ENCODE measurements around the gene CHST11.
"Not testable (repeated sequence)": the region's sequence is repeated elsewhere in the genome, so short reads cannot be mapped to it uniquely, and the experiment has no call there.

Gene CHST11

GRCh38 chr12:104567832-104568486 is 111.2 kb downstream of the CHST11 start:
- no peak for DNase-seq

DNA sequence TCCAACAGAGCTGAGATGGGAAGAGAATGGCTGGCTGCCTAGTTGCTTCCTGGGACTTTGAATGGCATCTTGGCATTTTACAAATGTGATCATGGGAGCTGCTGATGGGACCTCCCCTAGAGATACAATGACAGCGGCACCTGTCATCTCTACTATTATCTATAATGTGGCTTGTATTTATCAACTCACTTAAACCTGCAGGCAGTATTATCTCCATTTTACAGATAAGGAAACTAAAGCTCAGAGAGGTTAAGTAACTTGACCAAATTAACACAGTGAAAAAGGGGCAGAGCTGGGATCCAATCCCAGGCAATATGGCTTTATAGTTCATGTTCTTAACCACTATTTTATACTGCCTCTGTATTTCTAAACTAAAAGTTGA is 111.7 kb downstream of the CHST11 start:
- DNase-seq = no peak

DNA sequence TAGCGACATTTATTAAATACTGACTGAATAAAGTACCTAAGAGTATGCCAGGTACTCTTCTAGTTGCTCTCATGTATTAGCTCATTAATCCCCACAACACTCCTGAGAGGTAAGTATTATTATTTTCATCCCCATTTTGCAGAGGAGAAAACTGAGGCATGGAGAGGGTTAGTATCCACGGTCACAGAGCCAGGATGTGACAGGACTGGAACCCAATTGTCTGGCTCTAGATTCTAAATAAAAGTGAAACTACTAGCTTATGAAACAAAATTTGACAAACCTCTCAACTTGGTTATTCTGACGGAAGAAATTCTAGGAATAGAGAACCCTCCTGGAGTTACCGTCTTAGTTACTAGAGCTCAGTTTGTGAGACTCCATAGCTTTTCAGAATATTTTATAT is 112.2 kb downstream of the CHST11 start:
- DNase-seq = no peak

DNA sequence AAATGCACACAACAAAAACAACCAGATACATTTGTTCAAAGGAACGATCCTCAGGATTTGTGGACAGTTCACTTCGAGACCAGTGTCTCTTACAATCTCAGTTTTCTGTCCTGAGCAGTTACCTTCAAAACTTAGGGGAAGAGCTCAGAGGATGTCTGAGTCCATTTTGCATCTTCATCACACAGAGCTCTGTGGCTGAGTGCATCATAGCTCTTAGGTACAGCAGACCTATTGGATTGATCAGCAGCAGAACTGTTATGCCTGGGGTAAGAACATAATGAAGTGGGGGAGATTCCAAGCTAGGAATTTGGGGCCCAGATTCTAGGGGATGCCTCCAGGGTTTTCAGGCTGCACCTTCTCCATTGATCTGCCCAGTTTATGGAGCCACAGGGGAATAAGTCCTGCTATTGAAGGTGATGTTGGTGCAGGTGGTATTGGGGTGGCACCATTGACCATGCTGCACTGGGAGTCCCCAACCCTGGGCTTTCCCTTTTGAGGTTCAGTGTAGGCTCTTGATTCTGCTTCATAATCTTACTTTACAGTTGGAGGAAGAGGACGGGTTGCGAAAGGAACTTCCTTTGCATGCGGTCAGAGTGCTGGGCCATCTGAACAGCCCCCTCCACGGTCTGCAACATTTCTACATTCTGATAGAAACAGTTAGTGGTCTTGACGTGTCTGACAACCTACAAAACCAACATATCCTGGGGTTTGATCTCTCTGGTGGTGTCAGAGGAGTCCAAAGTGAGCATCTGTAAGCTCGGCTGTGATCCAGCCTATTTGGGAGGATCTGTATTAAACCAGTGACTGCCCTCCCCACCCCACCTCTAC is 112.8 kb downstream of the CHST11 start:
- DNase-seq = peak; percentile 84 to 85

DNA sequence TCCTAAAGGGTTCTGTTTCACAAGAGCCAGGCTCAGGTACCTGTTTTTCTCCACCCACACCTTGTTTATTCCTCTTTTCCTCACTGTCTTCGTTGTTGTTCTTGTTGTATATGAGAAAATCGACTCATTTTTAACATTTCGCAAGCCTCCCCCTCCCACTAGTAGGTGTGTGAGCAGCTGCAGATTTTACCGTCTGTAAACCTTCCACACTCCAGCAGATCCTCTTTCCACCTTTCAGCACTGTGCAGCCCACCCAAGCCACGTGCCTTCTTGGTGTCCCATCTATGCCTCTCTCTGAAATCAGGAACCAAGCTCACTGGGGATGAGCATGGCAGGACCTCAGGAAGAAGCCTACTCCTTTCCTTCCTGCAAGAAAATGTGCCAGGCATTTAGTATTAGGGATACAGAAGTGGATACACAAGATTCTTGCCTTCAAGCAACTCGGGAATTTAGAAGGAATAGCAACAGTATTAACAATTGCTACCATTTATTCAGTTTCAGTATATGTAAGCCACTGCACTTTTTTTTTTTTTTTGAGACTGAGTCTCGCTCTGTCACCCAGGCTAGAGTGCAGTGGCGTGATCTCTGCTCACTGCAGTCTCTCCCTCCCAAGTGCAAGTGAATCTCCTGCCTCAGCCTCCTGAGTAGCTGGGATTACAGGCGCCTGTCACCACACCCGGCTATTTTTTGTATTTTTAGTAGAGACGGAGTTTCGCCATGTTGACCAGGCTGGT is 113.6 kb downstream of the CHST11 start:
- peak; percentile 24 to 42 for DNase-seq

DNA sequence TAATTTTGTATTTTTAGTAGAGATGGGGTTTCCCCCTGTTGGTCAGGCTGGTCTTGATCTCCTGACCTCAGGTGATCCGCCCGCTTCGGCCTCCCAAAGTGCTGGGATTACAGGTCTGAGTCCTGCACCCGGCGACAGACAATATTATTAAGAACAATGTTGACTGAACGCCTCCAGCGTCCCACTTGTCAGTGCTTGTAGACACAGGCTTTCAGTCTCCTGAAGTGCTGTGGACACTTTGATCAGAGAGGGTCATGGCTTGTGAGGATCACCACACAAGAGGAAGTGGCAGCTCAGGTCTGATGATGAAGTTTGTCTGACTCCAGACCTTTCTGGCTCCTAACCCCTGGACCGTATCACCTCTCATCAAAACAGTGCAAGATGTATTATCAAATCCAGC is 114.6 kb downstream of the CHST11 start:
- DNase-seq = peak in 1 of 2 donors; percentile 36

GRCh38 chr12:104574353-104574752 is 117.6 kb downstream of the CHST11 start:
- not testable (repeated sequence) for DNase-seq

- DNase-seq = peak in 1 of 2 donors; percentile 45
Measured at GRCh38 chr12:104574758-104575157, 118.0 kb downstream of the CHST11 start.

DNA sequence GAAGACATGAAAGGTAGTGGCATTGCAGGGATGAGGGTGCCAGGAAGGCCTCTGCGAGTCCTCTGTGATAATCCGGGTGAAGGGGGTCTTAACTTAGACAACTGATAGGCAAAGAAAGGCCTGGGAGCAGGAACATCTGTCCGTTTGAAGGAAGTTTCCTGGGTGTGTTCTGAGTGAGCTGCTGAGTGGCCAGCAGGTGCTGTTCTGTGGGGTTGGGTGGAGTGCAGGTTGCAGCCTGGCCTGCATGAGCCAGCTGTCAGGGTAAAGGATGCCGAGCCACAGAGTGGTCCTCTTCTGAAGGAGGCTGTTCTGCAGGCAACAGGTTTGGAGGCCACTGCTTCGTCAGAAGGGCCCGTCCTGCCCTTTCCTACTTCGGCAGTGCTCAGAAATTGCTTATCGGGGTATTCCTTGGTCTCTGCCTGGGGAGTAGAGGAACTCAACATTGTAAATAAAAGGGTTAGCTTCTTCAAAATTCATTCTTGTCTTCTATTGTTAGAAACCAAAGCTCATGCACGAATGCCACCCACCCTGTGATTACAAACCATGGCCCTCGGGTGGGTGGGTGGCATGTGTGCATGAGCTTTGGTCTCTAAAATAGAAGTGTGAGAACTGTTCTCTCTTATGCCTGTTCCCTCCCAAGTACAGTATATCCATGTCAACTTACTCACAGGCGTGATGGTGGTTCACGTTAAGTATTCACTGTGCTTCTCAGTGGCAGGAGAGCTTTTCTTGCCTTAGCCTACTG is 118.9 kb downstream of the CHST11 start:
- peak; percentile 55 to 82 for DNase-seq

GRCh38 chr12:104576187-104576778 is 119.5 kb downstream of the CHST11 start:
- no peak for DNase-seq

GRCh38 chr12:104576980-104577580 is 120.3 kb downstream of the CHST11 start:
- DNase-seq = no peak

DNA sequence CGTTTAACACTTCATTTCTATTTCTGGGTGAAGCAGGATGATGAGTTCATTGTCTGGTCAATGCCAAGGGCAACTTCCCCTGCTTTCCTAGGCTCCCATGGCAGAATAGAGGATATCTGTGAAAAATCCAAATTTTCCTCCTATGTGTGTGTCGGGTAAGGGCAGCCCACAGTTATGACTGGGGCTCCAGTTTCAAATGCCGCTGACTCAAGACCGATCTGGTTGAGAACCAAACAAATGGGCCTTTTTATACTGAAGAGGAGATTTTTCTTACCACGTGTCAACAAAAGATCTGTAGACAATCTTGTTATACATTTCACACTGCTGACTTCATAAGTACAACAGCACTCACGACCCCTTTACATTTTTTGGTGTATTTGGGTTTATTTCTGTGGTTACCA is 120.8 kb downstream of the CHST11 start:
- DNase-seq = peak; percentile 48 to 66

DNA sequence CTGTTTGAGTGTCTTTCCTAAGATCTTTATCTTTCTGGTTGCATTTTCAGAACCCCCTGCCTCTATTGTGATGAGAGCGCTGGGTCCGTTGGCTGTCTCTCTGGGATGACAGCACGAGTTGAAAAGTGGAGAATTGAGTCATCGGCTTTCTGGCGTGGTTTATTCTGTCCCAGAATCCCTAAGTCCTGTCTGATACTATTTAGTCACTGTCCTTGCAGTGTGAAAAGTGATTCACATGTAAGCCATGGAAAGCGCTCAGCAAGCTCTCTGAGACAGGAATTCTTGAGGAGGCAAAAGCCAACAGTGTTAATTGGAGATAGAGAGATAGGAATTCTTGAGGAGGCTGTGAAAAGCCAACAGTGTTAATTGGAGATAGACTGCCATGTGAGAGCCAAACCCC is 121.7 kb downstream of the CHST11 start:
- DNase-seq = peak in 1 of 2 donors; percentile 38

DNA sequence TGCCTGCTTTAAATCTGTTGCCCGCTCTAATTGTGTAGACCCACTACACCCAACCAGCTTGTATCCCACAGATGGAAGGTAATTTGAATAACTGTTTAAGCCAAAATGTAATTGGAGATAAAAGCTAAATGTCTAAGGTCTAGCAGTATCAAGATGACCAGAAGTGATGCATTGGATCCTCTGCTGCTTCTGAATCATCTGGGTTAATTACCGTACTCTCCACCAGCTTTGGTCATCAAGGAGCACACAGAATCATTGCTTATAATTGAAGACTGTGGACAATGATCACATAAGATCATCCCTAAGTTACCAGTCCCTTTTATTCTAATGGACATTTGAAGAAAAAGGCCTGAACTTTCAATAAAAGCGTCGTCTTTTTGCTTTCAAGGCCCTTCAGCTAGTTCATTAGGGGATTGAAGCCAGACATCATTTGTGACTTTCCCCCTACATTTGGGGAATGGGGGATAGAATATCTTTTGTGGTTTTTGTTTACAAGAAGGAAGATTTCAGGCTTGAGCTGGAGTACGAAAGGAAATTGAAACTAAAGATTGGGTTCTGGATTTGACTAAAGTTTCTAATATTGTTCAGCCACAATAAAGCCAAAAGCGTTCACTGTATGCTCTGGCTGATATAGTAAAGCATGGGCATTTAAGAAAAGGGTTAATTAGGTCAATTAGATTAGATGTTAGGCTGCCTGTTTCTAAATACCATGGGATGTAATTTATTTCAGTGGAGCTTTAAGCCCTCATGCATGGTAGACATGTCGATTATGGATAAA is 123.2 kb downstream of the CHST11 start:
- DNase-seq = no peak

DNA sequence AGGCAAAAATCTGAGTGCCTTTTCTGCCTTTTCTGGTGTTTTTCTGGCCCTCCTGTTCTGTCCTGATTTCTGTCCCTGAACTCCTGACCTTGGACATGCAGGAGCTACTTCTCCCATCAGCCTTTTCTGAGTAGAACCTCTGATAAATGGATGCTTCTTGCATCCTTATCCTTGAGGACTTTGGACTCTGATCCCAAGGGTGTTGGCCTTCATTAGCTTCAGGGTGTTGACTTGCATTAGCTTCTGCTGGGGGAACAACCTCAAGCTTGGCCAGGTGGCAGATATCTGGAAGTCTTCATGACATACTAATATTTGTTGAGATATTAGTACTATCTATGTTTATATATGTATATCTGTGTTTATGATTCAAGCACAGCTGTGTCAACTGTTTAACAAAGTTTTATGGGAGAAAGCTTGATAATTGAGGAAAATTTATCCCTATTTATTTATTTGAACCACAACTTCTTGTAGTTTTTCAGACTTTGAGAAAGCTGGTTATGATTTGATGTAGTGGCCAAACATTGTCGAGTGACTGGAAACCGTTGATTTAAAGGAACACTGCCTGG is 124.3 kb downstream of the CHST11 start:
- no peak for DNase-seq

DNA sequence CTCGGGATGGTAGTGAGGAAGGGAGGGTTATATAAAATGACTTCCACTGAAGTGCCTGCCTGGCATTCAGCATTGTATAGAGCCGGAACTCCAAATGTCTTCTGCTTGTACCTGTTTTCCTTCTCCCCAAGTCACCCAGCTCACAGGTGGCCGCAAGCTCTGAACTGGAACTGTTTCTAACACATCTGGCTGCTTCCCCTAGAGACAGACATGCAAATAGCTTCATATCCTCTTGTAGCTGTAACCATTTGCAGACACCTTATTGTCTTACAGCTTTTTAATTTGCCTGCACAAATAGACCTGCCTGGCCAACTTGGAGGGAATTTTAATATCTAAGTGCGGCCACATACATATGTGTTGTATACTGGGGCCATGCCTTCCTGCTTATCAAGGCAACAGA is 126.0 kb downstream of the CHST11 start:
- DNase-seq = no peak

- DNase-seq = peak; percentile 46 to 58
Measured at GRCh38 chr12:104583301-104583700, 126.6 kb downstream of the CHST11 start.

DNA sequence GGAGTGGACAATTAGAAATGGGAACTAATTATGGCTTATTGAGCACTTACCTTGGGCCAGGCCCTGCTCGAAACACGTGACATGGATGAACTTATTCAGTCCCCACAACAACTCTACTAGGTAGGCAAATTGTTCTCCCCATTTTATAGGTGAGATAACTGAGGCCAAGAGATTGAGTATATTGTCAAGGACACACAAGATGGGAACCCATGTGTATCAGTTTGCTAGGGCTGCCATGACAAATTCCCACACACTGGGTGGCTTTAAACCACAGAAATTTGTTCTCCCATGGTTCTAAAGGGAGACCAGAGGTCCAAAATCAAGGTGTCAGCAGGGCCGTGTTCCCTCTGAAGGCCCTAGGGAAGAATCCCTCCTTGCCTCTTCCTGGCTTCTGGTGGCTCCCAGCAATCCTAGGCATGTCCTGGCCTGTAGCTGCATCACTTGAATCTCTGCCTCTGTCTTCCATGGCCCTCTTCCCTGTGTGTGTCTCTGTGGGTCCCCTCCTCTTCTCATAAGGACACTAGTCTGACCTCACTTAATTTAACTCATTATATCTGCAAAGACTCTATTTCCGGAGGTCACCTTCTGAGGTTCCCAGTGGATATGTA is 128.8 kb downstream of the CHST11 start:
- no peak for DNase-seq

DNA sequence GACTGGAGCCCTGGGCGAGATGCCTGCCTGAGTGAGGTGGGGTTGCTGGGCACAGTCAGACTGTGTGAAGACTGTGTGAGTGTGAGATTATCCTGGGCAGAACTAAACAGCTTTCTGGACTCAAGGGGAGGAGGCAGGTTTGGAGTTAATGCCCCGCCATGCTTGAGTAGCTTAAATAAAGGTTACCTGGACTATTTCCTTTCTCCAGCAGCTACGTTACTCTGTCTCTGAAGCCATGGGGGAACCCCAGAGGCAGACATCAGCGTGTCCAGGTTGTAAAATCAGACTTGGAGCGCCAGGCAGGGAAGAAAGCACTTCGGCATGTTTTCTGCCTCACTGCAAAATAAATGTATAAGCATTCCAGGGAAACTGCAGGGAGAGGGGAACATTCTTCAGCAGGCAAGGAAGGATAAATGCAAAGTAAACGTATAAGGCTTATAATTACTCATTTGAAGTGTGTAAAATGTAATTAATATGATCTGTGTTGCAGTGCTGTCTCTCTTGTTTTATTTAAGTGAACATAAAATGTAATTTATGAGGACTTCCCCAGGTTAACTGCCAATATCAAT is 129.7 kb downstream of the CHST11 start:
- no peak for DNase-seq
